H1 (cell line): ENCODE measurements around the gene C6orf62. TPM values are rescaled to one million over a fixed set of nuclear protein-coding genes. Genes with fewer than 3 reads are reported as not detected.
A peak's percentile ranks its signal among the peaks of the same experiment; 100 is the strongest.

ENCODE experiments used
- CEBPB ChIP-seq: IDR thresholded peaks from 2 replicates; pipeline ENCODE4 v1.6.1; 2012; ENCODE audit warnings: low read depth, low read length
- CTBP2 ChIP-seq: IDR thresholded peaks from 2 replicates; pipeline ENCODE4 v1.7.0; 2011; ENCODE audit warnings: borderline replicate concordance, mild to moderate bottlenecking, moderate library complexity, mixed read lengths, low read length; ENCODE audit not compliant: insufficient read depth, insufficient read length
- KDM1A ChIP-seq: fragments of 200-600, 300-600 bp; sonication (generic); IDR thresholded peaks from 2 replicates; pipeline ENCODE4 v1.7.1; 2016; ENCODE audit warnings: mild to moderate bottlenecking, low read length, borderline replicate concordance
- PHF8 ChIP-seq: fragments of 200-600 bp; sonication (generic); conservative IDR thresholded peaks from 2 replicates; pipeline ENCODE4 v1.7.1; 2012; ENCODE audit warnings: low read depth, mild to moderate bottlenecking, inconsistent platforms, low read length, moderate library complexity
- SIN3A ChIP-seq, 2 experiments: IDR thresholded peaks in 1 of 2; conservative IDR thresholded peaks in 1 of 2; 2 replicates each; pipeline ENCODE4 v1.6.1; 2011 to 2012; ENCODE audit warnings: low read length in 2 of 2, improper control_type of control experiment in 1 of 2, low read depth in 1 of 2, mild to moderate bottlenecking in 1 of 2
- TAF7 ChIP-seq: optimal IDR thresholded peaks from 2 replicates; pipeline ENCODE3; 2011; ENCODE audit warnings: low read depth, mild to moderate bottlenecking, inconsistent platforms, low read length, moderate library complexity, borderline replicate concordance
- ZNF274 ChIP-seq: IDR thresholded peaks from 2 replicates; pipeline ENCODE4 v1.7.0; 2012; ENCODE audit warnings: low read length, borderline replicate concordance; ENCODE audit errors: extremely low read depth
- polyA plus RNA-seq, 7 experiments: library from polyadenylated mRNA; depleted of rRNA in 3 of 7; stranded (reverse) in 5 of 7; unstranded in 2 of 7; fragments of >200 nt in 5 of 7; fragments of 200-250 nt in 2 of 7; gene quantifications; 1 replicate in 5 of 7; 2 replicates in 1 of 7; 4 replicates in 1 of 7; pipeline versions ENCODE4 v1.2.1 to v1.2.3, GENCODE V29; 2011 to 2013; ENCODE audit warnings: missing spikeins in 2 of 7, mixed read lengths in 2 of 7
- total RNA-seq: library from RNA; stranded (reverse); fragmentation: NEBNext Ultra II Directional; extraction: Animal tissue kit (Norgen Biotek cat#: 25700); gene quantifications from 2 replicates; pipeline ENCODE4 v1.2.1, GENCODE V29; 2021
- TF ChIP-seq, protein P1 (sequence below): IDR thresholded peaks from 2 replicates; pipeline ENCODE4 v1.6.1; 2011; ENCODE audit warnings: low read depth, mild to moderate bottlenecking, low read length; ENCODE audit not compliant: insufficient read depth

C6orf62 gene
- total and polyA plus RNA-seq, 2 of the 8 experiments (the other 6 are each of a cell fraction or from before 2014, with no cell fraction given): 25.6 to 101 TPM

- TF ChIP-seq TAF7 (peak; percentile 70), SIN3A (conservative IDR thresholded peaks at IDR 0.05 in 1 of 2, IDR thresholded peaks at IDR 0.05 in 1 of 2; ENCODE audit: low read depth in 1 of 2, low read length in 2 of 2) (0 out of 4 replicates have a peak, but pooled peaks have one; percentile 15 to 64), CTBP2 (no peak), ZNF274 (no peak), PHF8 (peak; percentile 93), KDM1A (no peak), CEBPB (peak; percentile 59; the same call in 1 of the 2 replicates)
- TF ChIP-seq, protein P1, sequence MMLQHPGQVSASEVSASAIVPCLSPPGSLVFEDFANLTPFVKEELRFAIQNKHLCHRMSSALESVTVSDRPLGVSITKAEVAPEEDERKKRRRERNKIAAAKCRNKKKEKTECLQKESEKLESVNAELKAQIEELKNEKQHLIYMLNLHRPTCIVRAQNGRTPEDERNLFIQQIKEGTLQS: no peak
- TF ChIP-seq, all 59 proteins: peak for 22
Observed at GRCh38 chr6:24666641-24667377, 52.1 kb downstream of the C6orf62 start, which contains the start of the genes ACOT13 and TDP2 (continued).
